ENCODE measurements around the gene FAM120A. TPM values are rescaled to one million over a fixed set of nuclear protein-coding genes. Genes with fewer than 3 reads are reported as not detected.

The FAM120A gene
- total RNA-seq, 1 donor: 185 TPM

DNA sequence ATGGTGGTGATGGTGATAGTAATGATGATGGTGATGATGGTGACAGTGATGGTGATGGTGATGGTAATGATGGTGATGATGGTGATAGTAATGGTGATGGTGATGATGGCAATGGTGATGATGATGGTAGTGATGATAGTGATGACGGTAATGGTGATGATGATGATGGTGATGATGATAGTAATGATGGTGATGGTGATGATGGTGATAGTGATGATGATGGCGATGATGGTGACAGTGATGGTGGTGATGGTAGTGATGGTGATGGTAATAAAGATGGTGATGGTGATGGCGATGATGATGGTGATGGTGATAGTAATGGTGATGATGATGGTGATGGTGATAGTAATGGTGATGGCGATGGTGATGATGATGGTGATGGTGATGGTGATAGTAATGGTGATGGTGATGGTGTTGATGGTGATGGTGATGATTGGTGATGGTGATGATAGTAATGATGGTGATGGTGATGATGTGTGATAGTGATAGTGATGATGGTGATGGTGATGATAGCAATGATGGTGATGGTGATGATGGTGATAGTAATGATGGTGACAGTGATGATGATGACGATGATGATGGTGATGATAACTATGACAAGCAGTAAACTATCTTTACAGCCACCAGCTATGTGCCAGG lies 163.5 kb downstream of the FAM120A start:
- no peak for DNase-seq (ENCODE audit: low read depth)
- H3K4me3 ChIP-seq (ENCODE audit: low read depth, low read length): no peak overlapping the region
- TF ChIP-seq, protein P1, sequence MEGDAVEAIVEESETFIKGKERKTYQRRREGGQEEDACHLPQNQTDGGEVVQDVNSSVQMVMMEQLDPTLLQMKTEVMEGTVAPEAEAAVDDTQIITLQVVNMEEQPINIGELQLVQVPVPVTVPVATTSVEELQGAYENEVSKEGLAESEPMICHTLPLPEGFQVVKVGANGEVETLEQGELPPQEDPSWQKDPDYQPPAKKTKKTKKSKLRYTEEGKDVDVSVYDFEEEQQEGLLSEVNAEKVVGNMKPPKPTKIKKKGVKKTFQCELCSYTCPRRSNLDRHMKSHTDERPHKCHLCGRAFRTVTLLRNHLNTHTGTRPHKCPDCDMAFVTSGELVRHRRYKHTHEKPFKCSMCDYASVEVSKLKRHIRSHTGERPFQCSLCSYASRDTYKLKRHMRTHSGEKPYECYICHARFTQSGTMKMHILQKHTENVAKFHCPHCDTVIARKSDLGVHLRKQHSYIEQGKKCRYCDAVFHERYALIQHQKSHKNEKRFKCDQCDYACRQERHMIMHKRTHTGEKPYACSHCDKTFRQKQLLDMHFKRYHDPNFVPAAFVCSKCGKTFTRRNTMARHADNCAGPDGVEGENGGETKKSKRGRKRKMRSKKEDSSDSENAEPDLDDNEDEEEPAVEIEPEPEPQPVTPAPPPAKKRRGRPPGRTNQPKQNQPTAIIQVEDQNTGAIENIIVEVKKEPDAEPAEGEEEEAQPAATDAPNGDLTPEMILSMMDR (IDR thresholded peaks at IDR 0.05; ENCODE audit: insufficient read depth, low read depth, low read length): no peak

Small RNAs within 50 kb of the gene (small RNA-seq; reads per million reads assigned to genes)
- not detected for gene RF00019

Other genes with a start within 250 kb of the FAM120A start
- gene FAM120AOS, start 1.9 kb downstream of the FAM120A start, total RNA-seq: 42.5 and 43.6 TPM in 2 replicates
- 14.2 and 15.5 TPM in 2 replicates for gene PHF2, start 124.9 kb downstream of the FAM120A start, total RNA-seq

All from fibroblast of villous mesenchyme (primary cell).